Nephron (organoid): ENCODE measurements around the gene VAV2.

Experiments used
- H3K27ac Mint-ChIP-seq, 3 experiments: 2 replicates each; pipeline ENCODE4 v1.8.0; 2020; ENCODE audit warnings: mixed read lengths in 3 of 3, mild to moderate bottlenecking in 2 of 3, moderate library complexity in 1 of 3
- H3K27me3 Mint-ChIP-seq: 2 replicates; pipeline ENCODE4 v1.8.0; 2021; ENCODE audit warnings: low read depth, mild to moderate bottlenecking, moderate library complexity, mixed read lengths
- H3K36me3 Mint-ChIP-seq: 2 replicates; pipeline ENCODE4 v1.8.0; 2020; ENCODE audit warnings: low read depth, mixed read lengths
- H3K4me1 Mint-ChIP-seq: 2 replicates; pipeline ENCODE4 v1.8.0; 2020; ENCODE audit warnings: mixed read lengths
- H3K4me3 Mint-ChIP-seq, 3 experiments: 2 replicates each; pipeline ENCODE4 v1.8.0; 2020; ENCODE audit warnings: mild to moderate bottlenecking in 3 of 3, mixed read lengths in 3 of 3, moderate library complexity in 2 of 3
- H3K9me3 Mint-ChIP-seq: 2 replicates; pipeline ENCODE4 v1.8.0; 2020; ENCODE audit warnings: mixed read lengths
- TF ChIP-seq, protein P1 (sequence below), 3 experiments: fragments of 200-600 bp; sonication (generic); IDR thresholded peaks; one replicate each; pipeline ENCODE4 v1.5.0; 2021; ENCODE audit warnings: antibody characterized with exemption in 3 of 3; ENCODE audit not compliant: unreplicated experiment in 3 of 3

The VAV2 gene

DNA sequence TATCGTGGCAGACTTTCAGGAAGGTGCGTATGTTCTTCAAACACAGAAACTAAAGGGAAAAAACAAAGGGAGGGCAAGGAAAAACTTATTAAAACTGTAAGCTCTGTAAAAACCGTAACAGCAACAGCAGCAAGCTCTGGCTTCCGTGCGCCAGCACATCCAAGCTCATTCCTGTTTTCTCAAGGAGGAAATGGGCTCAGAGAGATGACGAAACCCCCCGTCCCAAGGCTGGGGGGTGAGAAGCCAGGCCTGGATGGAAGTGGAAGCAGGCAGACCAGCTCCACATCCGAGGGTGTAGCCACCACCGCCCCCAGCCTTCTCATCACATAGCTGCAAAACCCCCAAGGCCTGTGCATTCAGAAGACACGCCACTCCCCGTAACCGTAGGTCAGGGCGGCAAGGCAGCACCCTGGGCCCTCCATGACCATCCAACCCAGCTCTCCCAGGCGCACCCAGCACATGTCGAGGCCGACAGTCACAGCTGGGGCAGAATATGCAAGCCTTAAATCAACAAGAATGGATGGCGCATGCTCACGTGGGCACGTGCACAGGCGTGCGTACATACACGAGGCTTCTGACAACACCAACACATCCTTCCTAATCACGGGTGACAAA, 52.8 kb downstream of the VAV2 start:
- Mint-ChIP-seq H3K4me1 (peaks cover 46% of the 10 kb centered on the region), H3K4me3 (no peak overlapping the region), H3K36me3 (no peaks in the 10 kb centered on the region), H3K27ac (peak overlapping the region; percentile 32 to 65 (median 44)), H3K9me3 (no peaks in the 10 kb centered on the region), H3K27me3 (no peaks in the 10 kb centered on the region)
- TF ChIP-seq, protein P1, sequence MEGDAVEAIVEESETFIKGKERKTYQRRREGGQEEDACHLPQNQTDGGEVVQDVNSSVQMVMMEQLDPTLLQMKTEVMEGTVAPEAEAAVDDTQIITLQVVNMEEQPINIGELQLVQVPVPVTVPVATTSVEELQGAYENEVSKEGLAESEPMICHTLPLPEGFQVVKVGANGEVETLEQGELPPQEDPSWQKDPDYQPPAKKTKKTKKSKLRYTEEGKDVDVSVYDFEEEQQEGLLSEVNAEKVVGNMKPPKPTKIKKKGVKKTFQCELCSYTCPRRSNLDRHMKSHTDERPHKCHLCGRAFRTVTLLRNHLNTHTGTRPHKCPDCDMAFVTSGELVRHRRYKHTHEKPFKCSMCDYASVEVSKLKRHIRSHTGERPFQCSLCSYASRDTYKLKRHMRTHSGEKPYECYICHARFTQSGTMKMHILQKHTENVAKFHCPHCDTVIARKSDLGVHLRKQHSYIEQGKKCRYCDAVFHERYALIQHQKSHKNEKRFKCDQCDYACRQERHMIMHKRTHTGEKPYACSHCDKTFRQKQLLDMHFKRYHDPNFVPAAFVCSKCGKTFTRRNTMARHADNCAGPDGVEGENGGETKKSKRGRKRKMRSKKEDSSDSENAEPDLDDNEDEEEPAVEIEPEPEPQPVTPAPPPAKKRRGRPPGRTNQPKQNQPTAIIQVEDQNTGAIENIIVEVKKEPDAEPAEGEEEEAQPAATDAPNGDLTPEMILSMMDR (IDR thresholded peaks at IDR 0.05; ENCODE audit: unreplicated experiment in 3 of 3), result no peak

DNA sequence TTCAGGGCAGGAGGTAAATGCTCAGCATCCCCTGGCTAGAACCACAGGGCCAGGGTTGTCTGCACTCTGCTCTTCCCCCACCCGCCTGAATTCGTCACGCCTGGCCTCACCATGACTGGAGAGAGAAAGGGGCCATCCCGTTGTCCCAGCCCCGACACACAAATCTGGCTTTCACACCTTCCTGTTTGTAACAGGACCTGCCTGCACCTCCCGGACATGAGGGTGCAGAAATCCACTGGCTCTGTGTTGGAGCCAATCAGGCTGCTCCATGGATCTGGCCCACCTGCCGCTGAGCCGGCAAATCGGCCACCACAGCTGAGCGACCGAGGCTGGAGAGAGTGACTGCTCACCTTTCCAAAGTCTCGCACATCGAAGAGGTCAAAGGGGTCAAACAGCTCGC, 53.4 kb downstream of the VAV2 start:
- Mint-ChIP-seq H3K4me1 (peaks cover 51% of the 10 kb centered on the region), H3K36me3 (peaks cover 4% of the 10 kb centered on the region), H3K27ac (peak overlapping the region in 2 of 3 experiments; percentile 32 to 65), H3K4me3 (no peak overlapping the region), H3K9me3 (no peaks in the 10 kb centered on the region), H3K27me3 (no peaks in the 10 kb centered on the region)
- TF ChIP-seq, protein P1 (IDR thresholded peaks at IDR 0.05; ENCODE audit: unreplicated experiment in 3 of 3), result no peak

DNA sequence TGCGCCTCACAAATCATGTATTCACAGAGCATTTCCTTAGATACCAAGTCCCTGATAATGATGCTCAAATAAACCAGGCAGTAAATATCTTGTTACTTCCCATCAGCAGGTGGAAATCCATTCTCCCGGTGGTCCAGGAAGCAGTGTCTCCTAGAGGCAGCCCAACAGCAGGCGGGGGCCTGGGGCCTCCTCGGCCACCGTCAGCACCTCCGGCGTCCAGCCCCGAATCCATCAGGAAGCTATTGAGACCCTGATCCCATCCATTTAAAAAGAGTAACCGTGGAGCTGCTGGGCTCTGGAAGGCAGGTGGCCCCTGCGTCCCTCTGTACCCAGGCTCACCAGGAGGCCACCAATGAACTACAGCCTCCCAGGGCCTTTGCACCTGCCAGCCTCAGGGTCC, 54.0 kb downstream of the VAV2 start:
- TF ChIP-seq, protein P1 (IDR thresholded peaks at IDR 0.05; ENCODE audit: unreplicated experiment in 3 of 3), result no peak
- Mint-ChIP-seq H3K4me1 (peaks cover 57% of the 10 kb centered on the region), H3K27ac (peak overlapping the region in 1 of 3 experiments; percentile 48), H3K9me3 (no peaks in the 10 kb centered on the region), H3K4me3 (no peak overlapping the region), H3K36me3 (peaks cover 10% of the 10 kb centered on the region), H3K27me3 (no peaks in the 10 kb centered on the region)

DNA sequence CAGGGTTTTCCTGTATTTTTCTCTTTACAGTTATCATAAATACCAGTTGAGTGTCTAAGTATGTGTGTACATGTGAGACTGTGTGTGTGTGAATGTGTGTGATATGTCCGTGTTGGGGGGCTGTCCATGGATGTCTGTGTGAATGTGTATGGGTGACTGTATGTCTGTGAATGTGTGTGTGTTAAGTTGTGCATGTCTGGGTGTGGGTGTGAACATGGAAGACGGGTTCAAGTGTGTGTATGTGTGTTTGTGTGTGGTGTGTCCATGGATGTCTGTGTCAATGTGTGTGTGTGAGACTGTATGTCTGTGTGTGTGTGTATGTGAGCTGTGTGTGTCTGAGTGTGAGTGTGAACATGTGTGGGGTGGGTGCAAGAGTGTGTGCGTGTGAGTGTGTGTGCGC, 55.0 kb downstream of the VAV2 start:
- no peak overlapping the region for H3K27ac Mint-ChIP-seq

DNA sequence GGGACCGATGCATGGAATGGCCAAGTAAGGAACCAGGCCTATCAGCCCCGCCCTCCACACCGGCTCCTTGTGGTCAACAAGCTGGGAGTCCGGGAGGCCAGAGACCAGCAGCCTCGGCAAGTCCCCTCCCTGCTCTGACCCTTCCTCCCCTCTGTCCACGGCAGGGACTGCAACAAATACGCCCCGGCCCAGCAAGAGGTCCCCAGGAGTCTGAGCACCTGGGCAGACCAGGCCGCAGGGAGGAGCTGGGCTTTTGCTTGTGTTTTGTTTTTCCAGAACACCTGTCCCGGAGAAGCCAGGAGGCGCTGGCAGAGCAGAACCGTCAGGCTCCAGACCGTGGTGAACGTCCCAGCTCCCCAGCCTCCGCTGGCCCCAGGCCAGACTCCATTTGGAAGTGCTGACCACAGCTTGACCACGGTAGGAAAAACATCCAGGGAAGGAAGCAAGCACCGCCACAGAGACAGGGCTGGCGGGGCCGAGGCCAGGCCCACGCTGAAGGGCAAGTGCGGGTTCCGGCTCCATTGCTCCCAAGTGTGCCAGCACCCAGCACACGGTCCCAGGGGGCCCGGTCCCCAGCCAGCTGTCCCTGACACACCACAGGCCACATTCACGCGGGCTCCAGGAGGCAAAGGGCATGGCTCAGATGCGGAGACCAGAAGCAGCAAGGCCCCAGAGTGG, 56.7 kb downstream of the VAV2 start:
- TF ChIP-seq, protein P1 (IDR thresholded peaks at IDR 0.05; ENCODE audit: unreplicated experiment in 3 of 3), result no peak
- Mint-ChIP-seq H3K4me3 (no peak overlapping the region), H3K4me1 (peaks cover 60% of the 10 kb centered on the region), H3K27ac (peak overlapping the region; percentile 45 to 64 (median 56)), H3K27me3 (no peaks in the 10 kb centered on the region), H3K36me3 (peaks cover 14% of the 10 kb centered on the region), H3K9me3 (no peaks in the 10 kb centered on the region)

More for the DNA sequence above, 55.0 kb downstream of the VAV2 start:
- Mint-ChIP-seq H3K9me3 (no peaks in the 10 kb centered on the region), H3K36me3 (peaks cover 14% of the 10 kb centered on the region), H3K27me3 (no peaks in the 10 kb centered on the region), H3K4me1 (peaks cover 63% of the 10 kb centered on the region), H3K4me3 (no peak overlapping the region)
- TF ChIP-seq, protein P1 (IDR thresholded peaks at IDR 0.05; ENCODE audit: unreplicated experiment in 3 of 3), result no peak
